Endothelial cell (in vitro differentiated cells): ENCODE results near the gene DYNC2H1. TPM values are rescaled to one million over a fixed set of nuclear protein-coding genes. Genes with fewer than 3 reads are reported as not detected.

Source experiments
- DNase-seq: peaks from one replicate; pipeline ENCODE4 v3.0.0; 2021; ENCODE audit warnings: low spot score
- H3K27ac Mint-ChIP-seq: one replicate; pipeline ENCODE4 v1.8.0; 2021; ENCODE audit warnings: mixed read lengths, inconsistent platforms; ENCODE audit not compliant: unreplicated experiment
- H3K27me3 Mint-ChIP-seq: one replicate; pipeline ENCODE4 v1.8.0; 2021; ENCODE audit warnings: mild to moderate bottlenecking, moderate library complexity, mixed read lengths, inconsistent platforms; ENCODE audit not compliant: unreplicated experiment
- H3K36me3 Mint-ChIP-seq: one replicate; pipeline ENCODE4 v1.8.0; 2021; ENCODE audit warnings: mild to moderate bottlenecking, low read depth, mixed read lengths, inconsistent platforms; ENCODE audit not compliant: unreplicated experiment
- H3K4me1 Mint-ChIP-seq: one replicate; pipeline ENCODE4 v1.8.0; 2021; ENCODE audit warnings: mild to moderate bottlenecking, mixed read lengths, inconsistent platforms; ENCODE audit not compliant: unreplicated experiment
- H3K4me3 Mint-ChIP-seq: one replicate; pipeline ENCODE4 v1.8.0; 2021; ENCODE audit warnings: mild to moderate bottlenecking, mixed read lengths, inconsistent platforms; ENCODE audit not compliant: unreplicated experiment
- H3K9me3 Mint-ChIP-seq: one replicate; pipeline ENCODE4 v1.8.0; 2021; ENCODE audit warnings: mixed read lengths, inconsistent platforms; ENCODE audit not compliant: unreplicated experiment
- total RNA-seq: library from RNA; stranded (reverse); fragmentation: NEBNext Ultra II Directional; extraction: Animal tissue kit (Norgen Biotek cat#: 25700); gene quantifications from one replicate; pipeline ENCODE4 v1.2.1, GENCODE V29; 2021; ENCODE audit not compliant: unreplicated experiment
- TF ChIP-seq, protein P1 (sequence below): fragments of 200-600 bp; sonication (generic); IDR thresholded peaks from one replicate; pipeline ENCODE4 v1.5.0; 2021; ENCODE audit warnings: antibody characterized with exemption; ENCODE audit not compliant: unreplicated experiment

Gene DYNC2H1
- total RNA-seq, 1 donor from 2014 or later, result 7.9 TPM

DNA sequence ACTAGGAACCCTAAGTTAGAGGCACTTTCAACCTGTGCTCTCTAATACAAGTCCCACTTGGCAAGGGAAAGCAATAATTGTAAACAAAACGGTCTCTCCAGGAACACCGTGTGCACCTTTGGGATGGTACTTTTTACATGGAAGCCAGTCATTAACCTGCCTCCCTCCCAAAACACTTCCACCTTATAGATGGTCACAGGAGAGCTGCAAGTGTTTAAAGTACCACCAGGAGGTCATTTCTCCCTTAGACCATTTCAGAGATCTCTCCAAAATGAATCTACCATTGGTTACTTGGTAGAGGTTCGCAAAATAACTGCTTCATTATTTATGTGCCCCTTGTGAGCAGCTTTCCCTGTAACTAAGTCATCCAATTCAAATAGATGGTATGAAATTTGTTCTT lies 375.3 kb downstream of the DYNC2H1 start:
- H3K4me3 Mint-ChIP-seq, result no peak overlapping the region
- TF ChIP-seq, protein P1, sequence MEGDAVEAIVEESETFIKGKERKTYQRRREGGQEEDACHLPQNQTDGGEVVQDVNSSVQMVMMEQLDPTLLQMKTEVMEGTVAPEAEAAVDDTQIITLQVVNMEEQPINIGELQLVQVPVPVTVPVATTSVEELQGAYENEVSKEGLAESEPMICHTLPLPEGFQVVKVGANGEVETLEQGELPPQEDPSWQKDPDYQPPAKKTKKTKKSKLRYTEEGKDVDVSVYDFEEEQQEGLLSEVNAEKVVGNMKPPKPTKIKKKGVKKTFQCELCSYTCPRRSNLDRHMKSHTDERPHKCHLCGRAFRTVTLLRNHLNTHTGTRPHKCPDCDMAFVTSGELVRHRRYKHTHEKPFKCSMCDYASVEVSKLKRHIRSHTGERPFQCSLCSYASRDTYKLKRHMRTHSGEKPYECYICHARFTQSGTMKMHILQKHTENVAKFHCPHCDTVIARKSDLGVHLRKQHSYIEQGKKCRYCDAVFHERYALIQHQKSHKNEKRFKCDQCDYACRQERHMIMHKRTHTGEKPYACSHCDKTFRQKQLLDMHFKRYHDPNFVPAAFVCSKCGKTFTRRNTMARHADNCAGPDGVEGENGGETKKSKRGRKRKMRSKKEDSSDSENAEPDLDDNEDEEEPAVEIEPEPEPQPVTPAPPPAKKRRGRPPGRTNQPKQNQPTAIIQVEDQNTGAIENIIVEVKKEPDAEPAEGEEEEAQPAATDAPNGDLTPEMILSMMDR, result no peak
- no peaks in the 10 kb centered on the region for H3K4me1 Mint-ChIP-seq
- no peak for DNase-seq
- H3K36me3 Mint-ChIP-seq, result no peaks in the 10 kb centered on the region
- H3K9me3 Mint-ChIP-seq, result no peaks in the 10 kb centered on the region
- no peaks in the 10 kb centered on the region for H3K27me3 Mint-ChIP-seq
- no peak overlapping the region for H3K27ac Mint-ChIP-seq

DNA sequence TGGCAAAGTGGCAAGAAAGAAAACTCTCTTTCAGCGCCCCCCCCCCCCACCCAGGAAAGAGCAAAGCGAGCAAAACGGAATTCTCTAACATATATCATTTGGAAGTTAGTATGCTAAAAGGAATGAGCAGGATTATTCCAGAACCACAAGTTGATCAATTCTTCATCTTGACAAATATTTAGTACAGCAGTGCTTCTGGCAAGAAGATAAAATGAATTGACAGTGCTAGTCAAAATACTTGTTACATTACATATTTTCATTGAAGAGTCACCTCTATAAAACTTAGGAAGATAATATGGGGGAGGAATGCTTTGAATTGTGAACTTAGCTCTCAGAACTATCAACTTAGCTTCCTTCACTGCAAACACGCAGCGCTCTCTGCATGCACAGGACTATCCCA lies 377.4 kb downstream of the DYNC2H1 start:
- TF ChIP-seq, protein P1, result no peak
- no peak for DNase-seq
- Mint-ChIP-seq H3K36me3 (no peaks in the 10 kb centered on the region), H3K9me3 (no peaks in the 10 kb centered on the region), H3K27me3 (no peaks in the 10 kb centered on the region), H3K4me3 (no peak overlapping the region), H3K27ac (no peak overlapping the region), H3K4me1 (no peaks in the 10 kb centered on the region)

DNA sequence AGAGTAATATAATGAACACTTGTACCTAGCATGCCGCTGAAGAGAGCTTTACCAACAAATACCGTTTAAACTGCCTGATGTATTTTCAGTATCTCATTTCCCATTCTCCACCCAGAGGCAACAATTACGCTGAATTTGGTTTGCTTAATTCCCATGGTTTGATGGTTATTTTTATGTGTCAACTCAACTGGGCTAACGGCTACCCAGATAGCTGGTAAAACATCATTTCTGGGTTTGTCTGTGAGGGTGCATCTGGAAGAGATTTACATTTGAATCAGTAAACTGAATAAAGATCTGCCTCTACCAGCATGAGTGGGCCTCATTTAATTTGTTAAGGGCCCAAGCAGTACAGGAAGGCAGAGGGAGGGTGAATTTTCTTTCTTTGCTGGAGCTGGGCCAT lies 377.9 kb downstream of the DYNC2H1 start:
- no peak for DNase-seq
- H3K4me1 Mint-ChIP-seq, result no peaks in the 10 kb centered on the region
- no peak overlapping the region for H3K27ac Mint-ChIP-seq
- no peaks in the 10 kb centered on the region for H3K27me3 Mint-ChIP-seq
- no peaks in the 10 kb centered on the region for H3K9me3 Mint-ChIP-seq
- TF ChIP-seq, protein P1, result no peak
- no peak overlapping the region for H3K4me3 Mint-ChIP-seq
- no peaks in the 10 kb centered on the region for H3K36me3 Mint-ChIP-seq

DNA sequence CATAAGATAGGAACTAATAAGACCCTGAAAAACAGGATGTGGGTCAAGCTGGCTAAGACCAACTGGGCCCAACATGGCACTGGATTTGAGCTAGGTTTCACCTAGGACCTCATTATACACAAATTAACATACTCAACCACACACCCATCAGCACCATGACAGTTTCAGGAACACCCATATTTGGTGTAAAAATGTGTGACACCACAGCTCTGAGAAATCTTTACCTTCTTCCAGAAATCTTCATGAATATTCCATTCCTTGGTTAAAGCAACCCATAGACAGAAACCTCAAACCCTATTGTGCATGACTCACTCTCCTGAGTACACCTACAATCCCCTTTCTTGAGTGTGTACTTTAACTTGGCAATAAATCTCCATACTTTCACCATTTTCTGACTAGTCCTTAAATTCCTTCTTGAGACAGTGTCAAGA lies 378.8 kb downstream of the DYNC2H1 start:
- TF ChIP-seq, protein P1, result no peak
- Mint-ChIP-seq H3K9me3 (no peaks in the 10 kb centered on the region), H3K27ac (no peak overlapping the region), H3K4me3 (no peak overlapping the region), H3K27me3 (no peaks in the 10 kb centered on the region), H3K36me3 (no peaks in the 10 kb centered on the region), H3K4me1 (no peaks in the 10 kb centered on the region)
- DNase-seq, result no peak

DNA sequence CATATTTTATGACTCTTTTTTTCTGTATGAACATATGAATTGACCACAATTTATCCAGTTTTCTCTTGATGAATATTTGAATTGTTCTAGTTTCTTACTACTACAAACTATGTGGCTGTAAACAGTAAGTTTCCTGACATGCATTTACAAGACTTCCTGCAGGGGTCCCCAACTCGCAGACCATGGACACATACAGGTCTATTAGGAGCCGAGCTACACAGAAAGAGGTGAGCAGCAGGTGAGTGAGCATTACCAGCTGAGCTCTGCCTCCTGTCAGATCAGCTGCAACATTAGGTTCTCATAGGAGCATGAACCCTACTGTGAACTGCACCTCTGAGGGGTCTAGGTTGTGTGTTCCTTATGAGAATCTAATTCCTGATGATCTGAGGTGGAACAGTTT lies 379.4 kb downstream of the DYNC2H1 start:
- Mint-ChIP-seq H3K27me3 (no peaks in the 10 kb centered on the region), H3K4me1 (no peaks in the 10 kb centered on the region), H3K27ac (no peak overlapping the region), H3K9me3 (no peaks in the 10 kb centered on the region), H3K36me3 (no peaks in the 10 kb centered on the region), H3K4me3 (no peak overlapping the region)
- TF ChIP-seq, protein P1, result no peak
- DNase-seq, result no peak
